HG03469 (cell line): ENCODE results near the gene DIP2C.

ENCODE experiments used
- ATAC-seq: cut with Tn5 transposase; IDR thresholded peaks from one replicate; pipeline ENCODE4 v1.9.1; 2021; ENCODE audit warnings: mild to moderate bottlenecking, moderate library complexity, moderate number of reproducible peaks; ENCODE audit not compliant: unreplicated experiment

The DIP2C gene

DNA sequence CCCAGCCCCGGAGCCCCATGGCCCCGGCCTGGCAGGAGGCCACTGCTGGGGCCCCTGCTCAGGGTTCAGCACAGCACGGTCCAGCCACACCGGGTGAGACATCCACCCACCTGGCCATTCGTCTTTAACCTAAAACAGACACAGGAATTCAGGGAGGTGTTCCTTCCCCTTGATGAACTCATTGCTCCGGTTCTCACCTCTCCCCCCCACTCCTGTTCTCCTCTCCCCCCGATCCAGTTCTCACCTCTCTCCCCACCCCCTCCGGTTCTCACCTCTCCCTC, 129.8 kb downstream of the DIP2C start:
- no peak for ATAC-seq

DNA sequence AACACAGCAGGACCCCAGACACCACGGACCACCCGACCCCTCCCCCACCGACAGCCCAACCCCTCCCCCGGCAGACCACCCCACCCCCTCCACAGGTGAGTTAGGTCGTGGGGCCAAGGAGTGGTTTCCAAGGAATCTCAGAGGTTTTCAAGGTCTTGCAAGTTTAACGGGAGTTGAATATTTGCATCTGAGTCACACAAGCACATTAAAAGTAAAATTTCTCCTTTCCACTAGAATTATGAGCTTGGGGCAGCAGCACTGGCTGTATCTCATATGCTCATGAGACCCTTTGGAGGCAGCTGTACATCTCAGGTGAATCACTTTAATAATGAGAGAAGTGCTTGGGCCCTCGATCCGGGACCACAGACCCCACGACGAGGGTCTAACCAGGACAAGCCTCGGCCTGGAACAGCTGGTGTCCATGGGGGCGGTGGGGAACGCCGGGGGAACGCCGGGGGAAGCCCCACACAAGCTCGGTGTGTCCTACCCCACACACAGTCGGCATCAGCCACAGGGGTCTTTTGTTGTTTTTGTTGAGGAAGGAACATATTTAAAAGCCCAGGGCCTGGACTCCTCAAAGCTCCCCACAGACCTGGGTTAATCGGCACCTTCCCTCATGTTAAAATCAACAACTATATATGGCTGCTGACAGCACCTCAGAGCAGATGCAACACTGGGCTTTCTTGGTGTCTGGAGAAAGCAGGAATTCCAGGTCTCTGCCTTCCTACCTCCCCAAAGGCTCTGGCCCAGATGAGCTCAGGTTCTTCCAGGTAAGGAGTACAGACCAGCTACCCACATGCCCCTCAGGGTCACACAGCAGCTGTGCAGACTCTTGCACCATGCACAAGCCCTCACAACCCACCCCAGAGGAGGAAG, 130.3 kb downstream of the DIP2C start:
- ATAC-seq: no peak

DNA sequence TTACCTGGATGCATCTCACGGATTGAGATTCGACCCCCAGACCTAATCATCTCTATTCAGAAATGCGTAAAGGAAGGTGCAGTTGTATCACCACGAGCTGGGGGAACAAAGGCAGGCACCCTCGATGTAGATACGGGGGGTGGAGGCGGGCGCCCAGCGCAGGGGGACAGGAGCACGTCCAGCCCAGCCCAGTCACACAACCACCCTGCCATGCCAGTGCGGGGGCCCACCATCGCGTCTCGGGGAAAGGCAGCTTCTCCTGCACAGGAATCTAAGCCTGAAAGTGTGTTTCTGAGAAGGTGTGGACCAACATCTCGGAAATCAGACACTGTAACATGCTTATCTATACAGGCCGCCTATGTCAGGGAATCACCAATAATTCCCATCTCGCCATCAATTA, 131.1 kb downstream of the DIP2C start:
- no peak for ATAC-seq

DNA sequence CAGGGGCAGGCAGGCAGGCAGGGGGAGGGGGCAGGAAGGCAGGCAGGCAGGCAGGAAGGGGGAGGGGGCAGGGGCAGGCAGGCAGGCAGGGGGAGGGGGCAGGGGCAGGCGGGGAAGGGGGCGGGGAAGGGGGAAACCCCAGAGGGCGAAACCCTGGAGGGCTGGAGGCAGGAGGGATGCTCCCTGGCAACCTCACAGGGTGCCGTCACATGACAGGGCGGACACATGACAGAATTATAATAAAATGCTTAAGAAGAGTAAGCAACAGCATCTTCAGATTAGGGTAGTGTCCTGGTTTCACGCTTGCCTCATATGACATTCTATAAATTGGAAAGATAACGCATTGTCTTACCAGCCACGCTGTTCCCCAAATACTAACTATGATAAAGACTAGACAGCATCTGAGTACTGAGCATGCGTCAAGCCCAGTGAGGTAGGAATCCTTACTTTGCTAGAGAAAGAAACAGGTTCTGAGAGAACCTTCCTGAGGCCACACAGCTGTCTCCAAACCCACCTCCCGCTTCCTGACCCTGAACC, 131.6 kb downstream of the DIP2C start:
- ATAC-seq: no peak

DNA sequence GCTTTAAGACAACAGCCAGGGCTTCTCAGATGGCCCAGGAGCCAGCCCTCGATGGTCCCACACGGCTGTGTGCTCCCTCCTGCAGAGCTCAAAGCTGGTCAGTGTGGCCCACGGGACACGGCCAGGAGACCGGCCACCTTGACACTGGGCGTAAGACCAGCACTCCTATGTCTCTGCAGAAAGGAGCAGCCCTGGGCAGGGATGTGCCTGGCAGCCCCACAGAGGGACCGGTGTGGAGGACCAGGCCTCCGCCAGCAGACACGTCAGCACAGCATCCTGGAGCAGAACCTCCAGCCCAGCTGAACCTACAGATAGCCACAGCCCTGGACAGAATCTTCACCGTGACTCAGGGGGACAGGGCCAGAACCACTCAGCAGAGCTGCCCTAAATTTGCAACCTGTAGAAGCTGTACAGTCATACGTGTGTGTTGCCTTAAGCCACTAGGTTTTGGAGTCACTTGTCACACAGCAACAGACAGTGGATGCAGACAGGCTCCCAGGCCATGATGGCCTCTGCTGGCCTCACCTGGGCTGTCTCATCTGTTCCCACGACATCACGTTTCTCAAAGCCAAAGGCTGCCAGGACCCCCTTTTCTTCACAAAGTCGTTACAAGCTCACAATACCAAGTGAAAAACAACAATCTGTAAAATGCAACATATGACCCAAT, 132.4 kb downstream of the DIP2C start:
- ATAC-seq: no peak

DNA sequence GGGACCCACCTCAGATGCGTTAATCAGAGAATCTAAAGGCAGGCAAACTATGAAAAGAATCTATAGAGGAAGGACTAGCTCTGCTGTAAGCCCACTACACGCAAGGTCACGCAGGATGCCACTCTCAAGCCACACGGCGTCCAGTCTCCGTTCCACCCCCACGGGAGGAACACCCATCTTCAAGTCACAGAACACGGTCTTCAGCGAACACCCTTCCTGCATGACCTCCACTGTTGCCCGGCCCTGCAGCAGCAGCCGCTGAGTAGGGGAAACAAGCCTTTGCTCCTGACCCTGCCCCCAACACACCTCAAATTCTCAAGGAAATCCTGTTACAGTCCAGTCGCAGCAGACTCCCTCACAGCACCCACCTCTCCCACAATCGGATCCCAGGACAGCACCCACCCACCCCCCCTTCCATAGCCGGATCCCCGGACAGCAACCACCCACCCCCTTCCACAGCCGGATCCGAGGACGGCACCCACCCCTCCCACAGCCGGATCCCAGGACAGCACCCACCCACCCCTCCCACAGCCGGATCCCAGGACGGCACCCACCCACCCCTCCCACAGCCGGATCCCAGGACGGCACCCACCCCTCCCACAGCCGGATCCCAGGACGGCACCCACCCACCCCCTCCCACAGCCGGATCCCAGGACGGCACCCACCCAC, 133.7 kb downstream of the DIP2C start:
- no peak for ATAC-seq

DNA sequence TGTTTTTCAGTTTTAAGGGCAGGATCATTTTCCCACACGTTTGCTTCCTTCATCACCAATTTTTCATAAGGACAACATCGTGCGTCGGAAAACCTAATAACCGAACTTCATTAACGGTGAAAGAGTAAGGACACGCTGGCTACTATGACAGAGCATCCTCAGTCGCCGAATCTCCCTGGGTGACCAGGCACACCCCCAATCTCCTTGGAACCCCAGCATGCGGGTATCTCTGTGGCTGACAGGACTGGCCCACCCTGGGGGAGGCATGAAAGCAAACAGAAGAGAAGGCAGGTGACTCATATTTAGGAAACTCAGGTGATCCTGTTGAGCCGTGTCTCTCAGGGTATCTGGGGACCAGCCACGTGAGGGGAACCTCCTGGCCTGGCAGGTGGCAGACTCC, 134.2 kb downstream of the DIP2C start:
- ATAC-seq: no peak

DNA sequence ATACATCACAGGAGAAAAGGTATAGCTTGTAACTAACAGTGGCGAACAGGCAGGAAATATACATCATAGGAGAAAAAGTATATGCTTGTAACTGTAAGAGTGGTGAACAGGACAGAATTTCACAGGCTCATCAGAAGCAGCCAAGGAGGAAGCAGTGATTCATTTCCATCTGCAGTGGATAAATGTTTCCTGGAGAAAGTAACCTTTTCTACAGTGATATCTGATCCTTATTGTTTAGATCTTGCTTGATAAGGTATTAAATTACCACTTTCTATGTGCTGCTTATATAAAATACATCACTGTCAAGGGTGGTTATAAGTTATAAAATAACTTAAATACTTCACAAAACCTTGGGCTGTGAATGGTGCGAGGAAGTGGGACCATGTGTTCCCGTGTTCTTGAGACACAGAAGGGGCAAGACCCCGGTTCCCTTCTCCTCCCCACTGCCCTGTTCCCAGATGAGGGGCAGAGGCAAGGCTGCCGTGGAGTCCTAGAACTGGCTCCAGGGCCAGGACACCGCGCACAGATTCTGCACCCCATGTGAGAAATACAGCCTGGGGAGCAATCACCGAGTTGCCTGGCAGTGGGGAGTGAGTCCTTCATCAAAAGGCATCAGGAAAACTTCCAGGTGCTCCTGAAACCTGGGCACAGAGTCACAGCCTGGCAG, 135.2 kb downstream of the DIP2C start:
- no peak for ATAC-seq

DNA sequence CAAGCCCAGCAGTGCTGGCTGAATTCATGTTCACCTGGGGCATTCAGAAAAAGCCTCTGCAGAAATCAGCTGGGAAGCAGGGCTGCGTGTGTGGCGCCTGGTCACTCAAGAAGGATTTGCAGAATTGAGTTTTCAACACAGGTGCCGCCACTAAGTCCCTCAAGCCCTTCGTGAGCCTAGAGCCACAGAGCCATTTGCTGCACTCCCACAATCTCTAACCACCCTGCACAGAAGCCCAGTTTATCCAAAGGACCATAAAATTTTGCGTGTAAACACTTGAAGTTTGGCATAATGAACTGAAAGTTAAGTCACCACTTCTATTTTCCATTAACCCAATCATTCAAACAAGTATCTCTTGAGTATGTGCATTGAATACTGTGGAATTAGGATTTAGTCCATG, 136.2 kb downstream of the DIP2C start:
- no peak for ATAC-seq

DNA sequence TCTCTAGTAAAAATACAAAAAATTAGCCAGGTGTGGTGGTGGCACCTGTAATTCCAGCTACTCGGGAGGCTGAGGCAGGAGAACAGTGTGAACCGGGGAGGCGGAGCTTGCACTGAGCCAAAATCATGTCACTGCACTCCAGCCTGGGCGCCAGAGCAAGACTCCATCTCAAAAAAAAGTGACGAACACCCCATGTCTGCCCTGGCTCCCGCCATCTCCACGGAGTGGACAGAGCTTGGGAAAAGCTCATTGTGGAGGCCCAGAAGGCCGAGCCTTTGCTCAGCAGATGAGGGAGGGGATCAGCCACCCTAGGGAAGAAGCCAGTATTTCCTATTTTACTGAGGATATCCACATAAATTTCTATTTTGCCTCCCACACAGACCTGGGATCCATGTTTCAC, 136.8 kb downstream of the DIP2C start:
- ATAC-seq: no peak

DNA sequence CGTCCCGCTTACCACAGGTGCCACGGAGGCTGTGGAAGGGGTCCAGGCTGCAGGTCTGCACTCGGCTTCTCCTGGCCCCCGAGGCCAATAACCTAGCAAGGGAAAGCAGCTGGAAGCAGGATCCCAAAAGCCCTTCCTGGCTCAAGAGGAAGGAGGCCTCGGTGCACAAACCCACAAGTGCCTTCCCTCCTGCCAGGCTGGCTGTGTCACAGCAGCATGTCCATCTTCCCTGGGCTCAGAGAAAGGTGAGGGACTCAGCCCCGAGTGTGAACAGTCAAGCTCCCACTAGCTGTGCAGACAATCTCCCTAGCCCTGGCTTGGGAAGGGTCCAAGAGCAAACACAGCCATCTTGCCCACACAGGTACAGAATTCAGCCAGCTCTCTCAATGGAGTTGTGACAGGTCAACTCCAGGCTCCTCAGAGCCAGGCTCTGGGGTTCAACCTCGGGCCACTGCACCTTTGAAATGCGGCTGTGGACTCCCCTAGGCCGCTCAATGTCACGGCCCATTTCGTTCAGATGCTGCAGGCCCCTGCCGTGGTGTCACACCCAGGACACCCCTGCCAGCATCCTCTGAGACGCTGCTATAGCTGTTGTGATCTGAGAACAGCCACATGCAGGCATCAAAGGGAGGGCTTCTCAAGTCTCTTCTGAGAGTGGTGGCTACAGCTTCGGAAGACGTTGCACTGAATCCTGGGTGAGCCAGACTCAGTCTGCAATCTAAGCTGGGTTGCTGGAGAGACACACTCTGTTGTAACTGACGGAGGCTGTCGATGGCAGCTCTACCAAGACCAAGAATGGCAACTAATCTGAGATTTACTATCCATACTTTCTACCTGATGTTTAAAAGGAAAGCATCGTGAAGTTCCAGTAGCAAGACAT, 137.9 kb downstream of the DIP2C start:
- no peak for ATAC-seq

DNA sequence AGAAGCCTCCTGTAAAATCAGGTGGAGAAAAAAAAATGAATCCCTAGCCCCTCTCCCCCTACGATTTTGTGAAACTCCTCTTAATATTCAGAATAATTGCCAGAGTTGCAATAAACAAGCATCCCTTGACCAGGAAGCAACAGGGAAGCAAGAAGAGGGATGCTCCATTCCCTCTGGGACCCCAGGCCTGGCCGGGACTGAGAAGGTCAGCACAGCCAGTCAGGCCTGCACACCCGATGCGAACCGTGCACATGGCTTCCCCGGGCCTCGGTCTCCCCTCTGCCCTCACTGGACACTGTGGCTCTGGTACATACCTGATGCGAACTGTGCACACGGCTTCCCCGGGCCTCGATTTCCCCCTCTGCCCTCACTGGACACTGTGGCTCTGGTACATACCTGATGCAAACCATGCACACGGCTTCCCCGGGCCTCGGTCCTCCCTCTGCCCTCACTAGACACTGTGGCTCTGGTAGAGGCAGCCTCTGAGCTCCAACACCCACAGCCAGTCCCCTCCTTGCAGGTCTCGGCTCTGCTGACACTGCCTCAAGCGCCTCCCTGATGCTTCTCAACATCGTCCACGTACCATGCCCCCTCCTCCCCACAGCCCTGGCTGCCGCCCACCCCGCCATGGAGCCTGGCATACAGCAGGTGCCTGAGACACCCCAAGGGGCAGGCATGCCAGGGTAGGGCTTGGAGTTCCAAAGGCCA, 138.6 kb downstream of the DIP2C start:
- ATAC-seq: no peak

DNA sequence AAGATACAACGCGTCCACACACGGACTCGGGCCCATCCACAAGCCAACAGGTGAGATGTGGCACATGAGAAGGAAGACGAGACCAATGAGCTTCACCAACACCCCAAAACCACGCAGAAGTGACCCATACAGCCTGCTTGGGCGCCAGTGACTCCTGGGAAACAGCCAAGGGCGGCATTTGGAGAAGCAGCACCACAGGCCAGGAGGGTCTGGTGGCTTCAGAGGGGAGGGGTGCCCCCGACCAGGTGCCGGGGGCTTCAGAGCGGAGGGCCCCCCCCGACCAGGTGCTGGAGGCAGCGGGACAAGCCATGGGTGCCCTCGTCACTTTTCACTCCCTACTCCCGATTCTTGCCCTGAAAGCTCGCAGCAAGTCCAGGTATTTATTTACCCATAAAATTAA, 140.1 kb downstream of the DIP2C start:
- no peak for ATAC-seq

DNA sequence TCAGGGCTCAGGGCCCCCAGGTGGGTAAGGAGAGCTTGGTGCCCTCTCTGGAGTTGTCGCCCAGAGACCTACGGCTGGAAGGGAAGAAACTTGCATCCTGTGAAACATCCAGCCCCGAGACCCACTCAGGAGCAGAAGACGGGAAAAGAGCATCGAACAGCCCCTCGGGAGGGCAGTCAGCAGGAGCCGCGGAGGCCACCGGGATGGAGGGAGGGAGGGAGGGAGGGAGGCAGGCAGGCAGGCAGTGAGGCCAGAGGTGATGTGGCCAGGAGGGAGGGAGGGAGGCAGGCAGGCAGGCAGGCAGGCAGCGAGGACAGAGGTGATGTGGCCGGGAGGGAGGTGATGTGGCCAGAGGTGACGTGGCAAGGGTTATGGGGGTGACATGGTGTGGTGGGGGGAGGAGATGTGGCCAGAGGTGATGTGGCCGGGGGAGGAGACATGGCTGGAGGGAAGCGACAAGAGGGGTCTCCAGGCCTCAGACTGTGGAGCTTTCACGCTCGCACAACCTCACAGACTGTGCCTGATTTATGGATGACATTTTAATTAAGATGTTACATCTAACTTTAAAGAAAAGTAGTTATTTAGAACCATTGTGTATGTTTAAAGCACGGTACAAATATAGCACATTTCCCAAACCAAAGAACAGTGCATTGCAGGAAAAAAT, 141.1 kb downstream of the DIP2C start:
- no peak for ATAC-seq

DNA sequence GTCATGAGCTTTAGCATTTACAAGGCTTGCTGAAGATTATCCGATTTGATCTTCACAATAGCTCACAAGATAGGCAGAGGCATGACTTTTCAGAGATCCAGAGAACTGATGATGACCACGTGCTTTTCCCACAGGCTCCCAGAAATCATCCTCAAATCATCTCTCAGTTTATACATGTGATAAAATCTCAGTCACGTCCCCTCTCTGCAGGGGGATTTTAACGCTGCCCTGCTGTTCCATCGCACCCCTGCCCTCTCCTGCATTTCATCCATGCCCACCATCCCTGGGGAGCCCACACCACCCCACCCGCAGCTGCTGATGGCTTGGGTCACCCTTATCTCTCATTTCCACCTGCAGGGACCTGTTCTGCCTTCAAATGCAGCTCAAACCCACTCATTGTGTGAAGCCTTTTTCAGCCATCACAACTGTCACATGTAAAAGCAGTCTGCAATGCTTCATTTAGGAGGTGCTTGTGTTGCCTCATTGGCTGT, 141.8 kb downstream of the DIP2C start:
- ATAC-seq: no peak

DNA sequence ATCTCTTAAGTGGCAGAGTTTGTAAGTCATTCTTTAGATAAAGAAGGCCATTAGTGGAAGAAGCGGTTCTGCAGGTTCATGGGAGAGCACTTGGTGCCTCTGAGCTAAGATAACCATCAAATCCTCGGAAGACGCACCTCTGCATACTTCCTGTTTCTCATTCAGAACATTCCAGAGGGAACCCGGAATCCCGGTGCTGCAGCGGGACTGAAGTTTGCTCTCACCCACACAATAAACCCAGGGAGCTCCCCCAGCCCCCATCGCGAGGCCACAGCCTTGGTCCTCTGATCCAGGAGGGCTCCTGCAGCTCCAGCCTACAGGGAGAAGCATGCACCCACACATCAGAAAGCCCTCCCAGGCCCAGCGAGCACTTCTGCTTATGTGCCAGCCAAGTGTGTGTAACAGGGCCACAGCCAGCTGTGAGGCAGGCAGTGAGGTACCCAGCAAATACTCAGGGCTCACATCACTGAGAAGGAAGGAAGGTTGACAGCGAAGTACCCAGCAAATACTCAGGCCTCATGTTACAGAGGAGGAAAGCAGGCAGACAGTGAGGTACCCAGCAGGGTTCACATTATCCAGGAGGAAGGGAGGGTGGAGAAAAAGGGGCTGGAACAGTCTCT, 142.4 kb downstream of the DIP2C start:
- ATAC-seq: no peak

DNA sequence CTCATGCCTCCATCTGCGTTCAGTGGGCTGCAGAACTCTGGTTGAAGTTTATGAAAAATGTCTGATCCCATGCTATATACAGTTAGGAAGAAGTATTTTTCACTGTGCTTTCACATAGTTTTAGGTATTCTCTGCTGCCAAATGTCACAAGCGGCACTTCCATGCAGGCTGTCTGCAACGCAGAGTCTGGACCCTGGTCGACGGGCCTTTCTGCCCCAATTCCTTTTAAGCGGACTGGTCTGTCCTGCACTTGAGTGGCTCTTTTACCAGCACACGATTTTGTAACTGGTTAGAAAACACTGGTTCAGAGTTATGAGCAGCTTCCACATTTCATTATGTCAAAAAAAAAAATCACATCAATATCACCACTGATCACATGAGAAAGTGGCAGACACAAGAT, 143.0 kb downstream of the DIP2C start:
- ATAC-seq: no peak
